Anterior cingulate cortex (tissue), 58 donors: ENCODE measurements around the gene GPR158.
A peak's percentile ranks its signal among the peaks of the same experiment; 100 is the strongest.
"Not testable (repeated sequence)": the region's sequence is repeated elsewhere in the genome, so short reads cannot be mapped to it uniquely, and the experiment has no call there.

ENCODE experiments used
- DNase-seq, 58 donors: peaks; one replicate each; lab custom pipeline; 2025; lab: John Stamatoyannopoulos, UW

The GPR158 gene

DNA sequence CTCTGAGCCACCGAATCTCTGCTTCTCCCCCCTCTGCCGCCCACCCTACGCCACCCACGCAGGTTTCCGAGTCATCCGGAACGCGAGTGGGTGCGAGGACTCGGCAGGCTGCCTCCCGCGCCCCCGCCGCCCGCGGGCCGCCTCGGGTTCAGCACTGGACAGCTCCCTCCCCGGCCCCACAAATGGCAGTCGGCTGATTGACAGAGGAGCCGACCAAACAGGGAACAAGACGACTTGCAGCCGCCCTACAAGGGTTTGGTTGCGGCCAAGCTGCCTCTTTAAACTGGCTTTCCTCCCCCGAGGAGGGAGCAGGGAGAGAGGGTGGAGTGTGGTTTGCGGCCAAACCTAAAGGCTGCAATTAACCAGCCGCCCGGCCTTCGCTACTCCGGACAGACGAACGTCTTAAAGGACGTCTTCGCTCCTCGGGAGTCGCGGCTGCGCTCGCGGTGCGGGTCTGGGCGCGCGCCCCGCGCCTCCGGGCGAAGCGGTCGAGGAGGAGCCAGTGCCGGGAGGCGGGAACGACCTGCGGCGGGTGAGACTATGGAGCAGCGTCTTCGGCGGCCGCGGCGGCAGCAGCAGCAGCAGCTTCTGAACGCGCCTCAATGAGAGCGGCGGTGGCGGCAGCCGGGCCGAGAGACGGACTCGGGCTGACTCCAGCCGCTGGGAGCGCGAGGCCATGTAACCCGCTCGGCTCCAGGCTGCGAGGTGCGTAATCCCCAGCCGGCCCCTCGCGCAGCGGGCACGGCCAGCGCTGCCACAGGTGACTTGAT is at the start of gene GPR158:
Gene GPR158, plus strand, starts transcription at position 541 of the 770 bp plus-strand sequence. CDS start 420 bp downstream, outside the sequence.
- DNase-seq, result peak; percentile 34 to 94 (median 83)

DNA sequence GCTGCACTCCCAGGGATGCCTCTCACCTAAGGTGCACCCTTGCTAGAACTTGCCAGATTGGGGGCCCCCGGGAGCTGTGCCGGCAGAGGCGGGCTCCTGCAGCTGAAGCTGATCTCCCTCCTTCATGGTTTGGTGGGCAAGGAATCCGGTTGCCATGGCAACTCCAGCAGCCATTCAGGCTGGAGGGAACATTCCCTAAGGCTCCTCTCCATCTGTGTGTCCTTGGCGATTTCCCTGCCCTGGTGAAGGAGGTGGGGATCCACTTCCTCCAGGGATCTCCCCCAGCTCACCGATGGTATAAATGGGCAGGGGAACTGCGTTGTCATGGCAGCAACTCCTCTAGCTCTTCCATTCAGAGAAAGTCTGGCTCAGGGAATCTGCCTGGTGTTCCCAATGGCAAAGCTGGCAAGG is 49.6 kb upstream of the GPR158 start:
- peak in 49 of 58 donors; percentile 2 to 83 (median 31) for DNase-seq

GRCh38 chr10:25129592-25129991 is 45.2 kb upstream of the GPR158 start:
- DNase-seq, result no peak

DNA sequence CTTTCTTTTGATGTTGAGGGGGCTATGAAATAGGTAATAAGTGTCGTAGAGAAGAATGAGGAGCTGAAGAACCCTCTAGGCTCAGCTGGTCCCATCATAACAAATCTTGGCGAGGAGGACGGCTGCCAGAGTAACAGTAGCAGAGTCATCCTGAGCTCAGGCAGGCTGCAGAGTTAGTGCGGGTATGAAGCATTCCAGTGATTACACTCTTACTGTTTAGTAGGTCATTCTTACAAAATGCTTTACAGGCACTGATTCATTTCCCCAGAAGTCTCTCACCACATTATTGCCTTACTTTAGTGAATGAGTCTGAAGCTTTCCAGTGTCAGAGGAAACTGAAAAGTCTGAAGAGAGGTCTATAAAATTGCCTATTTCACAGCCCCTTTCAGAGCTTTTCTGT is 43.9 kb upstream of the GPR158 start:
- peak in 3 of 58 donors; percentile 0 to 10 (median 1) for DNase-seq

- DNase-seq, result no peak
Observed at GRCh38 chr10:25142116-25142864, 32.5 kb upstream of the GPR158 start.

- DNase-seq, result no peak
Observed at GRCh38 chr10:25157650-25158049, 17.2 kb upstream of the GPR158 start.

DNA sequence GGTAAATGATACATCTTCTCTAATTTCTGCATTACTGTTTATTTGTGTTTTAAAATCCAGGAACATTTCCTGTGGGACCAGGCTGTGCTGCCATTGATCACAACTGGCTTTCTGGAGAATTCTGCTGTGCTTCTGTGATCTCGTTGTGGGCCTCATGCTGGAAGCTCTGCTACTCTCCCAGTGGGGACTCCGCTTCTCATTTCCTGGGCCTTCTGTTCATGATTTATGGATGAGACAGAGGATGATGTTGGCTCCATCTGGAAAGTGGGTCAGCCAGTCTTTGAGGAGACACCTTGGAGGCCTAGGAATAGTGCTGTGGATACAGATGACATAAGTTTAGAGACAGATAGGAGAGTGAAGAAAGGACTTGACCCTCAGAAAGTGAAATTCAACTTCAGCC is 15.2 kb upstream of the GPR158 start:
- no peak for DNase-seq

GRCh38 chr10:25162391-25162790 is 12.4 kb upstream of the GPR158 start:
- DNase-seq, result no peak

DNA sequence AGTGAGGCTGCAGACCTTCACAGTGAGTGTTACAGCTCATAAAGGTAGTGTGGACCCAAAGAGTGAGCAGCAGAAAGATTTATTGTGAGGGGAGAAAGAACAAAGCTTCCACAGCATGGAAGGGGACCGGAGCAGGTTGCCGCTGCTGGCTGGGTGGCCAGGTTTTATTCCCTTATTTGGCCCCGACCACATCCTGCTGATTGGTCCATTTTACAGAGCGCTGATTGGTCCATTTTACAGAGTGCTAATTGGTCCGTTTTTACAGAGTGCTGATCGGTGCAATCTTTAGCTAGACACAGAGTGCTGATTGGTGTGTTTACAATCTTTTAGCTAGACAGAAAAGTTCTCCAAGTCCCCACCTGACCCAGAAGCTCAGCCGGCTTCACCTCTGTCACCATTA is 11.3 kb upstream of the GPR158 start:
- not testable (repeated sequence) for DNase-seq

- no peak for DNase-seq
Observed at GRCh38 chr10:25169740-25170139, 5.1 kb upstream of the GPR158 start.

- DNase-seq, result no peak
Observed at GRCh38 chr10:25170627-25171026, 4.2 kb upstream of the GPR158 start.

- peak in 18 of 58 donors; percentile 5 to 60 (median 22) for DNase-seq
Observed at GRCh38 chr10:25175527-25176420, 973 bp downstream of the GPR158 start.

DNA sequence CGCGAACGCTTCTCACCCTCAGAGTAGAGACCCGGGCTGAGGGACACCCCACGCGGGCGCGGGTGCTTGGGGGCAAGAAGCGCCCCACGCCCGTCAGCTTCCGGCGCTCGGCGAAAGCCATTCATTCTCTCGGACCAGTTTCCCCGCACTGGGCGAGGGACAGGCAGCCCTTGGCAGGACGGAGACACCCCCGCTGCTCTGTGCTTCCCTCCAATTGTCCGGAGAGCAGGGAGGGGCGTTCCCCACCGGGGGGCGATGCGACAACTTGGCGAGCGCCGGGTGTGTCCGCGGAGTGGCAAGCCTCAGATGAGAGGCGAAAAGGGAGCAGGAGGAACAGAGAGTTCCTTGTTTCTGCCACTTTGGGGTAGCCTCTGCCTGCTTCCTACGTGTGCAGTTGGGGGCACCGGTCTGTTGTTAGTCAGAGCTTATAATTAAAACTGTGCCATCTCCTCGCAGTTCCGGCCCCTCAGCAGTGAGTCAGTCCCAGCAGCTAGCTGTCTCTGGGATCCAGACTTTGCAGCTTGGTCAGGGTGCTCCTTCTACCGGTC is 1.7 kb downstream of the GPR158 start:
- DNase-seq, result peak in 20 of 58 donors; percentile 5 to 65 (median 20)

- no peak for DNase-seq
Observed at GRCh38 chr10:25177093-25177753, 2.4 kb downstream of the GPR158 start.

- no peak for DNase-seq
Observed at GRCh38 chr10:25177754-25178135, 2.9 kb downstream of the GPR158 start.

GRCh38 chr10:25178411-25178810 is 3.6 kb downstream of the GPR158 start:
- no peak for DNase-seq

GRCh38 chr10:25180801-25181200 is 6.0 kb downstream of the GPR158 start:
- no peak for DNase-seq

DNA sequence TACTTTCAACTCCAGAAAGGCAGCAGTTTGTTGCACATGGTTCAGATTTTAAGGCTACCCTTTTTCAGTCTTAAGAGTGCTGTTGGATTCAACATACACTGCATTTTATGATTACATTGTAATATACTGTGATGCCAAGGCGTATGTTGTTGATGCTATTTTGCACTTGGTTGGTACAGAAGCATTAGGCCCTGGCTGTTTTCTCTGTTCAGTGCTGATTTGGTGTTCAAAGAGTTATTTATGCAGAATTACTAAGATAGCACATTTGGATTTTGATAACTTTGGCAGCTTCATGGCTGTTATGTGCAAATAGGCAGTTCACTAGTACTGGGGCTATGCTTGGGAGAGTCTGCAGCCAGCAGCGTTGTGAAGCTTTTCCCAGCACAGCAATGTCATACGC is 7.8 kb downstream of the GPR158 start:
- no peak for DNase-seq

DNA sequence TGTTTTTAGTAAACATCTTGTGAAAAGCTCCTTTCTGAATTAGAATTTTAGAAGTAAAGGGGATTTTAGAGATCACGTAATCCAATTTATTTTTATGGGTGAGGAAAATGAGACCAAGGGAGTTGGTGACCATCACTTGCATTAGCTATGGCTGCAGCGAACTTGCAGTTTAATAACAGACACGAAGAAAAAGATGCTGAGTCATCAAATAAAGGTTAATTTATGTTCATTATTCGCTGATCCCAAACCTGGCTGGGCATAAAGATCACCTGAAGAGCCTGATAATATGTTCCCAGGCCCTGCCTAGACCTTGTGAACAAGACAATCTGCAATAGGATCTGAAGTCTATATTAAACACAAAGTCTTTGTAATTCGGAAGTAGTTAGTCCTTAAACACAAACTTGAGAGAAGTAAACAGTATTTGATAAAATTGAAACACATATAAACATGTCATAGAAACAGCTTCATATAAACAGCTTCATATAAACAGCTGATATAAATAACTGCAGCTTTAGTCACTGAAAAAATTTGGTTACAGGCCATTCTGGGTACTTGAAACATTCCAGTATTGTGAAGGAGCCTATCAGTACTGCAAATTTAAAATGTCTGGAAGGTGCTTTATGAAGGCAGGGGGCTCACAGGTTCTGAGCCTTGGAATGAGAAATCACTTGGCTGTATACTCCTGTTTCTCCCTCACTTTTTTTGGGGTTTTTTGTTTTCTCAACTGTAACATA is 16.5 kb downstream of the GPR158 start:
- DNase-seq, result no peak
